Transverse colon (tissue), 4 donors: ENCODE measurements around the gene RMDN2. TPM values are rescaled to one million over a fixed set of nuclear protein-coding genes. Genes with fewer than 3 reads are reported as not detected.

Experiments
- DNase-seq: peaks from one replicate; pipeline ENCODE4 v3.0.0-alpha.2; 2019
- H3K27ac ChIP-seq, 4 donors: fragments of 200-600 bp; sonication (generic); 2 replicates each; pipeline ENCODE4 v1.5.1; 2016 to 2018; ENCODE audit warnings: inconsistent platforms in 4 of 4
- H3K27me3 ChIP-seq: fragments of 200-600 bp; sonication (generic); 2 replicates; pipeline ENCODE4 v1.5.1; 2017; ENCODE audit warnings: inconsistent platforms
- H3K36me3 ChIP-seq, 4 donors: fragments of 200-600 bp; sonication (generic); 2 replicates each; pipeline ENCODE4 v1.5.1; 2017 to 2019; ENCODE audit warnings: inconsistent platforms in 4 of 4
- H3K4me1 ChIP-seq, 4 donors: fragments of 200-600 bp; sonication (generic); 2 replicates each; pipeline ENCODE4 v1.5.1; 2017 to 2020; ENCODE audit warnings: inconsistent platforms in 4 of 4
- H3K4me3 ChIP-seq, 4 donors: fragments of 200-600 bp; sonication (generic); 1 replicate in 1 of 4; 2 replicates in 3 of 4; pipeline versions ENCODE4 v1.5.1 to v1.6.1; 2017 to 2019; ENCODE audit warnings: inconsistent platforms in 4 of 4
- H3K9me3 ChIP-seq, 2 donors: fragments of 200-600 bp; sonication (generic); 2 replicates each; pipeline ENCODE4 v1.5.1; 2017 to 2019; ENCODE audit warnings: inconsistent platforms in 2 of 2
- CTCF ChIP-seq, 5 experiments: fragments of 200-600 bp in 3 of 5; fragments of 450-650 bp in 2 of 5; sonication (generic) in 3 of 5; IDR thresholded peaks; 1 replicate in 2 of 5; 2 replicates in 3 of 5; pipeline ENCODE4 v1.5.1; 2016 to 2017; ENCODE audit warnings: antibody characterized with exemption in 5 of 5, inconsistent platforms in 3 of 5, mild to moderate bottlenecking in 2 of 5, moderate library complexity in 1 of 5
- EP300 ChIP-seq: sonication (generic); formaldehyde crosslinking; IDR thresholded peaks from one replicate; pipeline ENCODE4 v1.6.1; 2017; ENCODE audit warnings: antibody characterized with exemption, low read depth
- POLR2A ChIP-seq: fragments of 450-650 bp; IDR thresholded peaks from one replicate; pipeline ENCODE4 v1.6.1; 2016; ENCODE audit warnings: antibody characterized with exemption, mild to moderate bottlenecking, moderate library complexity
- POLR2AphosphoS5 ChIP-seq, 3 donors: sonication (generic); formaldehyde crosslinking; IDR thresholded peaks; one replicate each; pipeline ENCODE4 v1.6.1; 2016; ENCODE audit warnings: antibody characterized with exemption in 3 of 3
- WGBS, 2 donors: methylation state at CpG; one replicate each; pipeline ENCODE4 v1.1.5; 2018; ENCODE audit warnings: low coverage in 1 of 2; 5-methylcytosine and 5-hydroxymethylcytosine counted together
- in situ Hi-C, 4 donors: fragments of 200-750 bp; cut with MboI; loops; one replicate each; pipeline versions ENCODE4 v1.15.0 to v1.15.1; 2017; ENCODE audit warnings: low sequenced_read_pairs in 3 of 4, low pct_ligation_motif_present in 1 of 4, low pct_unique_long_range_greater_than_20kb in 1 of 4
- intact Hi-C: fragments of 100-400 bp; cut with DNase I; formaldehyde crosslinking; loops from one replicate; pipeline ENCODE4 v1.15.1; 2023; ENCODE audit warnings: low total_unique reads
- total RNA-seq, 4 donors: library from RNA; depleted of rRNA; stranded (reverse); fragments of >200 nt; gene quantifications; one replicate each; pipeline ENCODE4 v1.1.0, GENCODE V29; 2016

The RMDN2 gene
- total RNA-seq, 4 donors from 2014 or later: 12.3 to 48.3 (median 28.9) TPM

DNA sequence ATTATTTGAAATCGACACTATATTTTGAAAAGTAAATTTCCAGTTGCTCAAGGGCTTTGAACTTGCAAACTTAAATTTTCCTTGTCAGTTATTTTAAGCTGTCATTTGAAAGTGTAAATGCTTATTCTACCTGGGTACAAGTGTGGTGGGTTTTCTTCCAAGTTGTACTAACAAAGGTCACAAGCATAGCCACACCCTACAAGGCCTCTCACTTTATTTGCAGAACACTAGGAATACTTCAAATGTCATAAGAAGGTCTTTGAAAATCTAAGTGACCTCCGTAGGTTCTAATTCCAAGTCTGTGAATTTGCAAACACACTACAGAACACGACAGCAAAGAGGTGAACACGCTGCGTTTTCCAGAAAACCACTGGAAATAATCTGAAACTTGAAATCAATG, 9.3 kb upstream of the RMDN2 start:
- WGBS, 2 donors: 79 to 81% methylated on average over 5 of the region's 5 CpGs
- no peak overlapping the region for H3K27ac ChIP-seq
- no peaks in the 10 kb centered on the region for H3K27me3 ChIP-seq
- no peaks in the 10 kb centered on the region for H3K9me3 ChIP-seq
- H3K4me1 ChIP-seq: peaks cover 0 to 45% (median 16%) of the 10 kb centered on the region in 4 donors
- H3K4me3 ChIP-seq: no peak overlapping the region
- TF ChIP-seq EP300: no peak
- no peak for TF ChIP-seq POLR2A
- no peak for TF ChIP-seq CTCF (IDR thresholded peaks at IDR 0.05)
- no peak for TF ChIP-seq POLR2AphosphoS5 (IDR thresholded peaks at IDR 0.05)
- no peaks in the 10 kb centered on the region for H3K36me3 ChIP-seq
- in situ Hi-C loops: no loop called here
- DNase-seq: no peak
- intact Hi-C loops: loop anchor here (5.0 kb wide), 1 partner anchor 542 kb away; no protein-coding TSS in a partner anchor

DNA sequence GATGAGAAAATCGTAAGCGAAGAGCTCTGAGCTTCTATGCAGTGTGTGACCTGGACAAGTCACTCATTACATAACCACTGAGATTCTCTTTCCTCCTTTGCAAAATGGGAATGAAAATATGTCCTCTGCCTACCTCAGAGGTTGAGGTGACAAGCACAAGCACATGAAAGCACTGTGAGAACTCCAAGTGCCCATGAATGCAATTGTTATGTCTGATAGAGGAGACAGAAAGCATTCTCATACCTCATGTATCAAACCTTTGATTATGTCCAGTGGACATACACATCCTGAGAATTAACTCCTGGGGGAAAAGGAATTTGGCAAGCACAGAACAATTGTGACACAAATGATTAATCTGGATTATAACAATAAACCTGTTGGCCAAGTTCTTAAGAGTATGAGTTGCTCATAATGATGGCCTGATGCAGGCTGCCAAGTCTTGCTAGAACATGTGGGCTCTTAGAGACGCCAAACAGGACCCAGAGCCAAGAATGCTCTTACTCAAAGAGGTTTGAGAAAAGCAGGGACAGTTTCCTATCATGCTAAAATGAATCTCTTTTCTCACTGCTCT, 8.5 kb upstream of the RMDN2 start:
- Histone ChIP-seq H3K9me3 (no peaks in the 10 kb centered on the region), H3K4me3 (no peak overlapping the region), H3K36me3 (no peaks in the 10 kb centered on the region), H3K27me3 (no peaks in the 10 kb centered on the region), H3K27ac (peak overlapping the region; percentile 19 to 71 (median 58)), H3K4me1 (peaks cover 0 to 53% (median 21%) of the 10 kb centered on the region in 4 donors)
- no peak for TF ChIP-seq CTCF (IDR thresholded peaks at IDR 0.05)
- no peak for TF ChIP-seq EP300
- TF ChIP-seq POLR2A: no peak
- peak; percentile 60 to 74 (median 70) for TF ChIP-seq POLR2AphosphoS5 (IDR thresholded peaks at IDR 0.05)
- DNase-seq: peak; percentile 55
- 67 to 73% methylated on average over 3 of the region's 3 CpGs for WGBS, 2 donors
- intact Hi-C loops (loop anchor here (5.0 kb wide), 1 partner anchor 541 kb away; no protein-coding TSS in a partner anchor), in situ Hi-C loops (no loop called here)

DNA sequence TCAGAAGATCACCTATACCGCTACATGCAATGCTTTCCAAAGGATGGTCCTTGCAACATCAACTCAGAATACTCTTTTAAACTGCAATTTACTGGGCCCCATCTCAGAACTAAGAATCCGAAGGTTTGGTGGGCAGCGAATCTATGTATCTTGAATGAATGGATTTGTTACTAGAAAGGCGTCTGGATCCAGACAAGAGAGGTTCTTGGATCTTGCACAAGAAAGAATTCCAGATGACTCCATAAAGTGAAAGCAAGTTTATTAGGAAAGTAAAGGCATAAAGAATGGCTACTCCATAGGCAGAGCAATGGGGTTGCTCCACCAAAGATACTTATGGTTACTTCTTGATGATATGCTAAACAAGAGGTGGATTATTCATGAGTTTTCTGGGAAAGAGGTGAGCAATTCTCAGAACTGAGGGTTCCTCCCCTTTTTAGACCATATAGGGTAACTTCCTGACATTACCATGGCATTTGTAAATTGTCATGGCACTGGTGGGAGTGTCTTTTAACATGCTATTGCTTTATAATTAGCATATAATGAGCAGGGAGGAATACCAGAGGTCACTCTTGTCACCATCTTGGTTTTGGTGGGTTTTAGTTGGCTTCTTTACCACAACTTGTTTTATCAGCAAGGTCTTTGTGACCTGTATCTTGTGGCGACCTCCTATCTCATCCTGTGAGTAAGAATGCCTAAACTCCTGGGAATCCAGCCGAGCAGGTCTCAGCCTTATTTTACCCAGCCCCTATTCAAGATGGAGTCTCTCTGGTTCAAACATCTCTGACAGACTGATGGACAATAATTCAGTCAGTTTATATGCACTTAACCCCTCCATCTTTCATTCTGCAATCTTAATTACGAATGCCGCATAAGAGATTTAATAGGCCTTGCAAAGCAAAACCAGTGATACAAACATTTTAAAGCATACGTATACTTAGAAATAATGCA, 7.5 kb upstream of the RMDN2 start:
- Histone ChIP-seq H3K4me3 (no peak overlapping the region), H3K36me3 (no peaks in the 10 kb centered on the region), H3K27me3 (no peaks in the 10 kb centered on the region), H3K9me3 (no peaks in the 10 kb centered on the region), H3K4me1 (peaks cover 2 to 56% (median 23%) of the 10 kb centered on the region in 4 donors), H3K27ac (peak overlapping the region; percentile 19 to 71 (median 58))
- TF ChIP-seq CTCF (IDR thresholded peaks at IDR 0.05): no peak
- no peak for DNase-seq
- intact Hi-C loops (loop anchor here (5.0 kb wide), 1 partner anchor 540 kb away; no protein-coding TSS in a partner anchor), in situ Hi-C loops (no loop called here)
- 81 to 88% methylated on average over 7 to 9 of the region's 9 CpGs for WGBS, 2 donors

DNA sequence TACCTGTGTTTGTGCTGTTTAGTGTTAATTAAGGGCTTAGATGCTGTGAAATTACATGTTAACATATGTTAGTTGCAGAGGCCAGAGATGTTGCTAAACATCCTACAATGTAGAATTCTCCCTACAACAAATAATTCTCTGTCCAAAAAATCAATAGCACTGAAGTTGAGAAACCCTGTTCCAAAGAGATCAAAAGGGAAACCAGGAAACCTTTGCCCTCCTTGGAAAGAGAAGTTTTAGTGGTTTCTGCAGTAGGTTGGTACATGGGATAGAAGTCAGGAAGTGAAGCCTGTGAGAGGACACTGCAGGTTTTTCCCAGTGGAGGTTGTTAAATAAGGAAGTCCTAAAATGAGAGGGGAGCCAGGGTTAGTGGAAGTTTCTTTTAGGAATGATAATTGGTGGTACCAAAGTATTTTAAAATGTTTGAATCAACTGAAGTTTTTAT, 6.3 kb upstream of the RMDN2 start:
- Histone ChIP-seq H3K4me1 (peaks cover 5 to 67% (median 27%) of the 10 kb centered on the region in 4 donors), H3K4me3 (no peak overlapping the region), H3K9me3 (no peaks in the 10 kb centered on the region), H3K27me3 (no peaks in the 10 kb centered on the region), H3K36me3 (no peaks in the 10 kb centered on the region), H3K27ac (peak overlapping the region in 2 of 4 donors; percentile 23 to 26)
- intact Hi-C loops (loop anchor here (5.0 kb wide), 1 partner anchor 539 kb away; no protein-coding TSS in a partner anchor), in situ Hi-C loops (no loop called here)
- TF ChIP-seq EP300: no peak
- no peak for TF ChIP-seq POLR2A
- TF ChIP-seq CTCF (IDR thresholded peaks at IDR 0.05): no peak
- DNase-seq: no peak
